RPMI7951 (cell line): ENCODE results near the gene ZBTB24. TPM values are rescaled to one million over a fixed set of nuclear protein-coding genes. Genes with fewer than 3 reads are reported as not detected.
"Not testable (repeated sequence)": the region's sequence is repeated elsewhere in the genome, so short reads cannot be mapped to it uniquely, and the experiment has no call there.

Experiments
- DNase-seq: peaks from one replicate; pipeline ENCODE4 v3.0.0-alpha.2; 2012; ENCODE audit warnings: low read depth
- total RNA-seq: library from RNA; depleted of rRNA; stranded (reverse); fragments of >200 nt; shearing (Covaris generic); gene quantifications from 2 replicates; pipeline ENCODE4 v1.2.3, GENCODE V29; 2014; rRNA removed

Gene ZBTB24
- 7.9 and 8.4 TPM in 2 replicates for total RNA-seq

GRCh38 chr6:109482905-109483734, at the start of gene ZBTB24:
ZBTB24 (minus strand) TSS chr6:109483219; CDS start chr6:109482026, 1,193 bp downstream.
- peak; percentile 89 for DNase-seq

- no peak for DNase-seq
These were observed 48.4 kb upstream of the ZBTB24 start for GRCh38 chr6:109531446-109531845.

GRCh38 chr6:109527989-109528388, 45.0 kb upstream of the ZBTB24 start:
- DNase-seq, result peak; percentile 19

GRCh38 chr6:109526905-109527628, 44.0 kb upstream of the ZBTB24 start:
- peak; percentile 70 for DNase-seq

GRCh38 chr6:109524129-109524528, 41.1 kb upstream of the ZBTB24 start:
- DNase-seq, result no peak

- peak; percentile 86 for DNase-seq
These were observed 40.5 kb upstream of the ZBTB24 start for GRCh38 chr6:109523478-109523877.

- DNase-seq, result no peak
These were observed 38.1 kb upstream of the ZBTB24 start for GRCh38 chr6:109521080-109521479.

- not testable (repeated sequence) for DNase-seq
These were observed 36.6 kb upstream of the ZBTB24 start for GRCh38 chr6:109519647-109520046.

GRCh38 chr6:109516929-109517328, 33.9 kb upstream of the ZBTB24 start:
- DNase-seq, result no peak

- peak; percentile 26 for DNase-seq
These were observed 32.9 kb upstream of the ZBTB24 start for GRCh38 chr6:109515781-109516409.

GRCh38 chr6:109514946-109515345, 31.9 kb upstream of the ZBTB24 start:
- DNase-seq, result peak; percentile 37

GRCh38 chr6:109513571-109514071, 30.6 kb upstream of the ZBTB24 start:
- DNase-seq, result peak; percentile 88

GRCh38 chr6:109512271-109512817, 29.3 kb upstream of the ZBTB24 start:
- no peak for DNase-seq

- DNase-seq, result no peak
These were observed 28.8 kb upstream of the ZBTB24 start for GRCh38 chr6:109511832-109512231.

GRCh38 chr6:109510358-109510757, 27.3 kb upstream of the ZBTB24 start:
- no peak for DNase-seq

GRCh38 chr6:109508166-109508860, 25.3 kb upstream of the ZBTB24 start:
- DNase-seq, result no peak

GRCh38 chr6:109507490-109508072, 24.6 kb upstream of the ZBTB24 start:
- no peak for DNase-seq

GRCh38 chr6:109506841-109507240, 23.8 kb upstream of the ZBTB24 start:
- no peak for DNase-seq

GRCh38 chr6:109506314-109506713, 23.3 kb upstream of the ZBTB24 start:
- DNase-seq, result no peak

- DNase-seq, result no peak
These were observed 20.6 kb upstream of the ZBTB24 start for GRCh38 chr6:109503327-109504224.
